Ovary (tissue), 9 donors: Measurements from ENCODE around the gene GPR137B. TPM values are rescaled to one million over a fixed set of nuclear protein-coding genes. Genes with fewer than 3 reads are reported as not detected.

Experiments used
- DNase-seq, 5 donors: peaks; one replicate each; pipeline ENCODE4 v3.0.0-alpha.2; 2019 to 2020
- H3K27ac ChIP-seq, 2 donors: fragments of 200-600 bp; one replicate each; pipeline versions ENCODE4 v1.5.1 to v1.8.0; 2019 to 2022
- H3K27me3 ChIP-seq: fragments of 200-600 bp; one replicate; pipeline ENCODE4 v1.8.0; 2022
- H3K36me3 ChIP-seq: fragments of 200-600 bp; sonication (generic); one replicate; pipeline ENCODE4 v1.5.1; 2019
- H3K4me1 ChIP-seq: one replicate; pipeline ENCODE4 v1.8.1; 2013; ENCODE audit warnings: mild to moderate bottlenecking, moderate library complexity; ENCODE audit not compliant: insufficient read depth
- H3K4me3 ChIP-seq: fragments of 200-600 bp; sonication (generic); one replicate; pipeline ENCODE4 v1.5.1; 2017
- H3K9me3 ChIP-seq, 2 donors: fragments of 200-600 bp in 1 of 2; sonication (generic) in 1 of 2; one replicate each; pipeline versions ENCODE4 v1.5.1 to v1.8.1; 2013 to 2019; ENCODE audit warnings: mild to moderate bottlenecking in 1 of 2, moderate library complexity in 1 of 2
- EP300 ChIP-seq: sonication (generic); formaldehyde crosslinking; IDR thresholded peaks from one replicate; pipeline ENCODE4 v1.6.1; 2017; ENCODE audit warnings: antibody characterized with exemption
- POLR2A ChIP-seq: fragments of 450-650 bp; IDR thresholded peaks from one replicate; pipeline ENCODE4 v1.6.1; 2017; ENCODE audit warnings: antibody characterized with exemption, mild to moderate bottlenecking, moderate library complexity
- WGBS, 3 donors: extraction: QIAGEN DNeasy Blood & Tissue Kit in 1 of 3; methylation state at CpG; one replicate each; pipeline versions ENCODE4 v1.1.5 to v1.1.7; 2013 to 2017; 5-methylcytosine and 5-hydroxymethylcytosine counted together
- intact Hi-C, 4 donors: fragments of 100-400 bp; cut with DNase I; formaldehyde crosslinking; loops; one replicate each; pipeline versions ENCODE4 v1.11.0 to v1.15.1; 2022 to 2023
- polyA plus RNA-seq, 2 donors: library from polyadenylated mRNA; stranded (reverse); fragments of 200-250 nt in 1 of 2; fragments of 350-450 nt in 1 of 2; fragmentation: Illumina TruSeq in 1 of 2; extraction: RNeasy Lipid Tissue Mini Kit (QIAGEN cat#74804) in 1 of 2; gene quantifications; one replicate each; pipeline ENCODE4 v1.2.3, GENCODE V29; 2013 to 2014
- total RNA-seq, 7 donors: library from RNA; depleted of rRNA in 2 of 7; stranded (reverse); fragments of >200 nt in 2 of 7; fragmentation: NEBNext Ultra II Directional in 3 of 7; extraction: Animal tissue kit (Norgen Biotek cat#: 25700) in 3 of 7; gene quantifications; one replicate each; pipeline versions ENCODE4 v1.1.0 to v1.2.4, GENCODE V29; 2016 to 2023
- TF ChIP-seq, protein P1 (sequence below), 3 donors: fragments of 450-650 bp in 2 of 3; fragments of 200-600 bp in 1 of 3; IDR thresholded peaks; one replicate each; pipeline versions ENCODE4 v1.5.1 to v1.8.0; 2016 to 2022; ENCODE audit warnings: antibody characterized with exemption in 3 of 3, mild to moderate bottlenecking in 1 of 3
- donor health status: DM: no; HTN: no; CAD: no; lungs with moderate emphysema.
- donor health status: DM: no; HTN: no; CAD: no.
- donor health status: Bipolar disorder and iron deficiency.
- donor health status: DM: yes; HTN: yes; CAD: no.
- donor health status: DM: no; HTN: no; CAD: no.
- donor health status: DM: yes; HTN: yes; CAD: no.

The GPR137B gene
- total and polyA plus RNA-seq, 9 donors: 10.8 to 35.2 (median 13.7) TPM

DNA sequence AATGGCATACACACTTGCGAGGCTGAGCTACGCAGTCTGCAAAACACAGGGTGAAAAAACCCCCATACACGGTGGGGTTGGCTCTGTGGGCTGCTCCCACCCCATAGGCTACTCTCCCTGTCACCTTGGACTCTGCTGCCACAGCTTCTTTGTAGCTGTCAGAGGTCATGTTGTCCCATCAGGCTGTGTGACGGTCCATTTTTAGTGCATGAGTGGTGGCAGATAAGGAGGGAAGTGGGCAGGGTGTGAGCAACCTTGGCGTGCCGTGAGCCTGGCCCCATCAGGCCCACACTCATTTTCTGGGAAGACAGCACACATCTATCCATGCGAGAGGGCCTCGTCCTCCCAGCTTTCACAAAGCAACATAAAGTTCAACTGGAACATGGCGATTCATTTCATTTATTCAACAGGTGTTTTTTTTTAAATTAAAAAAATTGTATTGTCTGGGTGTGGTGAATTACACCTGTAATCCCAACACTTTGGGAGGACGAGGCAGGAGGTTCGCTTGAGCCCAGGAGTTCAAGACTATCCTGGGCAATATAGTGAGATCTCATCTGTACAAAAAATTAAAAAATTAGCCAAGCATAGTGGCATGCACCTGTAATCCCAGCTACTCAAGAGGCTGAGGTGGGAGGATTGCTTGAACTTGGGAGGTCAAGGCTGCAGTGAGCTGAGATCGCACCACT is 9.5 kb downstream of the GPR137B start:
- Histone ChIP-seq H3K4me1 (peaks cover 3% of the 10 kb centered on the region), H3K4me3 (no peak overlapping the region), H3K27me3 (no peaks in the 10 kb centered on the region), H3K27ac (no peak overlapping the region), H3K9me3 (no peaks in the 10 kb centered on the region), H3K36me3 (no peaks in the 10 kb centered on the region)
- WGBS, 3 donors: 82 to 94% (median 91%) methylated on average over 12 of the region's 12 CpGs
- TF ChIP-seq, protein P1, sequence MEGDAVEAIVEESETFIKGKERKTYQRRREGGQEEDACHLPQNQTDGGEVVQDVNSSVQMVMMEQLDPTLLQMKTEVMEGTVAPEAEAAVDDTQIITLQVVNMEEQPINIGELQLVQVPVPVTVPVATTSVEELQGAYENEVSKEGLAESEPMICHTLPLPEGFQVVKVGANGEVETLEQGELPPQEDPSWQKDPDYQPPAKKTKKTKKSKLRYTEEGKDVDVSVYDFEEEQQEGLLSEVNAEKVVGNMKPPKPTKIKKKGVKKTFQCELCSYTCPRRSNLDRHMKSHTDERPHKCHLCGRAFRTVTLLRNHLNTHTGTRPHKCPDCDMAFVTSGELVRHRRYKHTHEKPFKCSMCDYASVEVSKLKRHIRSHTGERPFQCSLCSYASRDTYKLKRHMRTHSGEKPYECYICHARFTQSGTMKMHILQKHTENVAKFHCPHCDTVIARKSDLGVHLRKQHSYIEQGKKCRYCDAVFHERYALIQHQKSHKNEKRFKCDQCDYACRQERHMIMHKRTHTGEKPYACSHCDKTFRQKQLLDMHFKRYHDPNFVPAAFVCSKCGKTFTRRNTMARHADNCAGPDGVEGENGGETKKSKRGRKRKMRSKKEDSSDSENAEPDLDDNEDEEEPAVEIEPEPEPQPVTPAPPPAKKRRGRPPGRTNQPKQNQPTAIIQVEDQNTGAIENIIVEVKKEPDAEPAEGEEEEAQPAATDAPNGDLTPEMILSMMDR (IDR thresholded peaks at IDR 0.05): no peak
- TF ChIP-seq POLR2A (no peak), EP300 (no peak)
- intact Hi-C loops: no loop called here
- DNase-seq: no peak

DNA sequence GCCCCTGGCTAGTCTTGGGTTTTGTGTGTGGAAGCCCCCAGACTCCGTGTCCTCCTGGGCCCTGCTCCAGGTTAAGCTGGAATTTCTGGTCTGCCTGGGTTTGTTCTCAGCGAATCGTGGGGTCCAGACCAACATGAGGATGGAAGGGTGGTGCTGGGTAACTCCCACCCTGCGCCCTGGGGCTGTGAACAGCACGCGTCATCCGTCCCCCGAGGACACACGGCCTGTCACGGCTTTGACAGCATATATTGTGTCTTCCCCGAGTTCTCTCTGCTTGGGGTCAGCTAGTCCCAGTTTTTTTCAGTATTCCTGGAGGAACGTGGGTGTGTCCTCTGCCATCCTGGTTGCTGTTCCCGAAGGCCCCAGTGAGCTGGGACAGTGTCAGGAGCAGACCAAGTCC is 11.8 kb downstream of the GPR137B start:
- intact Hi-C loops: no loop called here
- 92 to 96% (median 95%) methylated on average over 13 of the region's 13 CpGs for WGBS, 3 donors
- Histone ChIP-seq H3K27me3 (no peaks in the 10 kb centered on the region), H3K27ac (no peak overlapping the region), H3K36me3 (no peaks in the 10 kb centered on the region), H3K4me3 (no peak overlapping the region), H3K4me1 (peaks cover 3% of the 10 kb centered on the region), H3K9me3 (no peaks in the 10 kb centered on the region)
- DNase-seq: no peak
- TF ChIP-seq POLR2A: no peak
- TF ChIP-seq, protein P1 (IDR thresholded peaks at IDR 0.05): no peak
- no peak for TF ChIP-seq EP300

DNA sequence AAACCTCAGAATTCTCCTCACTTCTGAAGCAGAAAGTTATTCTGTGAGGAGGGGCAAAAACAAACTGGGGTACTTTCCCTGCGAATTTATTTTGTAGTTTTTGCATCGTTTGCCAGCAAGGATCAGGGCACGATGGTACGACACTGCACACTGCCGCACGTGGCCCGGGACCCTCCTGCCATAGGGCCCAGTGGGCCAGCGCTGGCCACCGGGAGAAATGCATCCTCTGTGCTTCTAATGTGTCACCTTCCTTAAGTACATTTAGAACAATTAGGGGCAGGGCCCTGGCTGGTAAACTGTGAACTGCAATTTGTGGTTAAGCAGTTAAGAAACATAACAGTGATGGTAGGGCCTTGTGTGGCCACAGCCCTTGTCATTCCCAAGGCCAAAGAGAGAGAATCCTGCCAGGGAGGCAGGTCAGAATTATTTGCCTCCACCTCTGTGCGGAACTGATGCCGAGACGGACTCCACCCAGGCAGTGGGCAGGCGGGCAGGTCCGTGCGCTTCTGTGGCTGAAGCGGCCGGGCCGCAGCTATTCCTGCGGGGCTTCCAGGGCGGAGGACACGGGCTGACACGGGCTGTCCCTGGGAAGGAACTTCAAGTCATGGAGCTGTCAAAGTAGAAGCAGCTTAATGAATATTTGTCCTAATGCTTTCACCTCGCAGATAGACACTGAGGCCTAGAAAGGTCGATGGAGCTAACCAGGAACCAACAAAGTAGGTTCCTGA is 12.5 kb downstream of the GPR137B start:
- Histone ChIP-seq H3K9me3 (no peaks in the 10 kb centered on the region), H3K27ac (no peak overlapping the region), H3K4me1 (no peaks in the 10 kb centered on the region), H3K36me3 (no peaks in the 10 kb centered on the region), H3K27me3 (no peaks in the 10 kb centered on the region), H3K4me3 (no peak overlapping the region)
- no peak for DNase-seq
- TF ChIP-seq, protein P1 (IDR thresholded peaks at IDR 0.05): no peak
- TF ChIP-seq EP300: no peak
- TF ChIP-seq POLR2A: no peak
- WGBS, 3 donors: 88 to 91% (median 89%) methylated on average over 24 of the region's 24 CpGs
- intact Hi-C loops: no loop called here

DNA sequence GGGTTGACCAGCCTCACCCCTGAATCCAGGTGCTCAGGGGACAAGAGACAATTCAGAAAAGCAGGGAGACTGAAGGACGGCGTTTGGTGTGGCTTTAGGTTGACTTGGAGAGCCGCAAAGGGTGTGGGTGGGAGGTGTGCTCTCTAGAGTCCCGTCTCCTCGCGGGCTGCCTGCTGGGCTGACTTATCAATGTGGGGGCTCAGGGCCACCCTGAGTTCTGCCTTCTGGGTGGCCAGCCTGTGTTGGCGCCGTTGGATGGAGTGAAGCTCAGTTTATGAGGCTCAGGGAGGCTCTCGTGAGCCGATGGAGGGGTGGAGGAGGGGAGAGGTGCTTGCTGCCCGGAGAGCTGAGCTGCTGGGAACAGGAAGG is 13.0 kb downstream of the GPR137B start:
- Histone ChIP-seq H3K27ac (no peak overlapping the region), H3K9me3 (no peaks in the 10 kb centered on the region), H3K27me3 (no peaks in the 10 kb centered on the region), H3K4me3 (no peak overlapping the region), H3K36me3 (no peaks in the 10 kb centered on the region), H3K4me1 (no peaks in the 10 kb centered on the region)
- intact Hi-C loops: no loop called here
- no peak for DNase-seq
- TF ChIP-seq POLR2A: no peak
- no peak for TF ChIP-seq EP300
- TF ChIP-seq, protein P1 (IDR thresholded peaks at IDR 0.05): no peak
- WGBS, 3 donors: 67 to 75% (median 73%) methylated on average over 11 of the region's 11 CpGs
